ENCODE results near the gene EEF1G. TPM values are rescaled to one million over a fixed set of nuclear protein-coding genes. Genes with fewer than 3 reads are reported as not detected.

EEF1G gene
- total and polyA plus RNA-seq, 2 donors (not counting 1 experiment from before 2014, with no cell fraction given): 1,582 to 1,867 TPM

DNA sequence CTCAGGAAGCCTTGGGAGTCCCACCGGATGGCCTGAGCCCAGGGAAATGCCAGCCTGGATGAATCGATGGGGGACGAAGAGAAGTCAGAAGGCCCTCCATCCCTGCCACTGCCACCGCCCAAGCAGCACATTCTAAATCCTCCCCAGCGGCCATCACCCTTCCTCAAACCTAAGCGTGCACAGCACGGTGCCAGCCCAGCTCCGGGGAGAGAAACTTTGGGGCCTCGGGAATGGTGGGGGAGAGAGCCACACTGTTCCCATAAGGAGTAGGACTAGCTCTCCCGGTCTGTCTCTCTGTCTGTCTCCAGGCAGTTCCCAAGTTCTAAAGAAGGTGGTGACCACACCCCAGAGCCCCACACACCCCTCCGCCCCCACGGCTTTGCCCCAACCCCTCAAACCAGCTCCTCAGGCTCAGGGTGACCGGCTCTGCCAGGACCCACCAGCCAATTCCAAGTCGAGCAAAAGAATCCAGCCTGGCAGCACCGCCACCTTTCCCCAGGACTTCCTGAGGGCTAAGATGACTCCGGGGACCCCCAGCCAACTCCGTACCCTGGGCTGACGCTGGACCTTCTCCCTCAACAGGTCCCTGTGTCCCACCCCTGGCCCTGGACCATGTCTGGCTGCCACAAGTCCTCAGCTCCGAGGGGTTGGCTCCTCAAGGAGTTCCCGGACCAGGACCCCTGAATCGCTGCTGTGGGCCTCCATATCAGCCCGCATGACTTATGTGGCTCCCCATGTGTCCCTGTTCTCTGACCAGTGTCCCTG, 29.8 kb downstream of the EEF1G start:
- H3K9me3 ChIP-seq (ENCODE audit: control extremely low read depth in 1 of 3, control insufficient read depth in 2 of 3, insufficient read depth in 1 of 3, low read length in 2 of 3): no peaks in the 10 kb centered on the region
- H3K27ac ChIP-seq (ENCODE audit: low read length in 2 of 2): peak overlapping the region; percentile 91 to 94
- peak overlapping the region; percentile 98 for H3K9ac ChIP-seq (ENCODE audit: low read length)
- peaks cover 82% of the 10 kb centered on the region for H3K79me2 ChIP-seq (ENCODE audit: control insufficient read depth, insufficient read depth, low read length)
- peaks cover 0 to 1% of the 10 kb centered on the region in 2 experiments for H3K36me3 ChIP-seq (replicated peaks in 1 of 2; ENCODE audit: control extremely low read depth in 1 of 2, control insufficient read depth in 1 of 2, extremely low read depth in 1 of 2, insufficient read depth in 2 of 2, low read length in 1 of 2)
- intact Hi-C loops (cut with micrococcal nuclease): loop anchor here (5.0 kb wide), 2 partner anchors 47 to 48 kb away; partner anchors contain the start of gene TUT1
- ATAC-seq (ENCODE audit: low read depth): no peak
- DNase-seq: no peak
- H4K20me1 ChIP-seq (ENCODE audit: control insufficient read depth, insufficient read depth, low read length, poor library complexity, severe bottlenecking): peaks cover 65% of the 10 kb centered on the region
- H3K27me3 ChIP-seq (replicated peaks in 1 of 4; ENCODE audit: control extremely low read depth in 1 of 4, control insufficient read depth in 3 of 4, insufficient read depth in 4 of 4, low read length in 3 of 4): no peaks in the 10 kb centered on the region
- H3K4me3 Mint-ChIP-seq: peak overlapping the region; percentile 97
- H3K9me3 Mint-ChIP-seq (ENCODE audit: insufficient read depth): no peaks in the 10 kb centered on the region
- H3K4me1 Mint-ChIP-seq: peaks cover 78% of the 10 kb centered on the region
- ChIA-PET CTCF (interaction anchor here (0.7 to 11.1 kb wide), 19 partner anchors 12 to 164 kb away, joined by 3 to 376 read pairs (median 9); partner anchors contain the start of genes EEF1G and TUT1), POLR2A (interaction anchor here (0.7 to 7.3 kb wide), 8 partner anchors 12 to 324 kb away, joined by 3 to 119 read pairs (median 4); partner anchors contain the start of genes EEF1G and TUT1)
- no peaks in the 10 kb centered on the region for H3K27me3 Mint-ChIP-seq
- H3K4me1 ChIP-seq (ENCODE audit: control insufficient read depth in 2 of 2, insufficient read depth in 2 of 2, low read length in 2 of 2): peaks cover 61 to 78% of the 10 kb centered on the region in 2 donors
- H3K27ac Mint-ChIP-seq: peak overlapping the region; percentile 97
- peak overlapping the region in 4 of 5 experiments; percentile 90 to 99 (median 94) for H3K4me3 ChIP-seq (ENCODE audit: control extremely low read depth in 1 of 5, extremely low read depth in 1 of 5, insufficient read depth in 1 of 5, low read depth in 2 of 5, low read length in 4 of 5)
- 95% methylated on average over 13 of the region's 22 CpGs for WGBS (ENCODE audit: insufficient coverage)
- H2AFZ ChIP-seq (ENCODE audit: insufficient read depth, low read depth, low read length, poor library complexity, severe bottlenecking): no peak overlapping the region
- no peak for TF ChIP-seq EZH2 (IDR thresholded peaks at IDR 0.05; ENCODE audit: borderline replicate concordance, insufficient read depth, low read depth, low read length, poor library complexity, severe bottlenecking)
- TF ChIP-seq, protein P1, sequence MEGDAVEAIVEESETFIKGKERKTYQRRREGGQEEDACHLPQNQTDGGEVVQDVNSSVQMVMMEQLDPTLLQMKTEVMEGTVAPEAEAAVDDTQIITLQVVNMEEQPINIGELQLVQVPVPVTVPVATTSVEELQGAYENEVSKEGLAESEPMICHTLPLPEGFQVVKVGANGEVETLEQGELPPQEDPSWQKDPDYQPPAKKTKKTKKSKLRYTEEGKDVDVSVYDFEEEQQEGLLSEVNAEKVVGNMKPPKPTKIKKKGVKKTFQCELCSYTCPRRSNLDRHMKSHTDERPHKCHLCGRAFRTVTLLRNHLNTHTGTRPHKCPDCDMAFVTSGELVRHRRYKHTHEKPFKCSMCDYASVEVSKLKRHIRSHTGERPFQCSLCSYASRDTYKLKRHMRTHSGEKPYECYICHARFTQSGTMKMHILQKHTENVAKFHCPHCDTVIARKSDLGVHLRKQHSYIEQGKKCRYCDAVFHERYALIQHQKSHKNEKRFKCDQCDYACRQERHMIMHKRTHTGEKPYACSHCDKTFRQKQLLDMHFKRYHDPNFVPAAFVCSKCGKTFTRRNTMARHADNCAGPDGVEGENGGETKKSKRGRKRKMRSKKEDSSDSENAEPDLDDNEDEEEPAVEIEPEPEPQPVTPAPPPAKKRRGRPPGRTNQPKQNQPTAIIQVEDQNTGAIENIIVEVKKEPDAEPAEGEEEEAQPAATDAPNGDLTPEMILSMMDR (IDR thresholded peaks at IDR 0.05): no peak
- peak overlapping the region; percentile 97 for H3K4me2 ChIP-seq (replicated peaks; ENCODE audit: low read depth, low read length, poor library complexity, severe bottlenecking)

Data from B cell (primary cell).